Colonic mucosa (tissue), 4 donors: ENCODE data around the gene HAO1. TPM values are rescaled to one million over a fixed set of nuclear protein-coding genes. Genes with fewer than 3 reads are reported as not detected.

Experiments used
- DNase-seq: peaks from one replicate; pipeline ENCODE4 v3.0.0-alpha.2; 2020
- H3K27ac ChIP-seq: fragments of 200-600 bp; one replicate; pipeline ENCODE4 v1.8.0; 2021
- H3K27me3 ChIP-seq: fragments of 200-600 bp; one replicate; pipeline ENCODE4 v1.8.0; 2021
- H3K36me3 ChIP-seq: fragments of 200-600 bp; one replicate; pipeline ENCODE4 v1.8.0; 2021
- H3K4me1 ChIP-seq: fragments of 200-600 bp; one replicate; pipeline ENCODE4 v1.8.0; 2021; ENCODE audit warnings: mild to moderate bottlenecking
- H3K4me3 ChIP-seq: fragments of 200-600 bp; one replicate; pipeline ENCODE4 v1.8.0; 2021
- H3K9ac ChIP-seq, 2 donors: one replicate each; pipeline ENCODE4 v1.7.0; 2013; ENCODE audit warnings: control low read depth in 2 of 2, low read depth in 2 of 2, low read length in 2 of 2
- H3K9me3 ChIP-seq: fragments of 200-600 bp; one replicate; pipeline ENCODE4 v1.8.0; 2021
- intact Hi-C: fragments of 100-400 bp; cut with DNase I; formaldehyde crosslinking; loops from one replicate; pipeline ENCODE4 v1.14.1; 2022
- total RNA-seq, 2 donors: library from RNA; stranded (reverse); fragmentation: NEBNext Ultra II Directional in 1 of 2; extraction: Animal tissue kit (Norgen Biotek cat#: 25700) in 1 of 2; gene quantifications; one replicate each; pipeline ENCODE4 v1.2.1, GENCODE V29; 2021
- TF ChIP-seq, protein P1 (sequence below): fragments of 200-600 bp; IDR thresholded peaks from one replicate; pipeline ENCODE4 v1.8.0; 2022; ENCODE audit warnings: antibody characterized with exemption, mild to moderate bottlenecking
- donor health status: healthy.
- donor health status: DM: no; HTN: no; CAD: no.
- donor health status: DM: no; HTN: no; CAD: no.

The HAO1 gene
- total RNA-seq, 2 donors from 2014 or later = not detected

- Histone ChIP-seq H3K9ac (no peak overlapping the region), H3K4me1 (no peaks in the 10 kb centered on the region), H3K9me3 (no peaks in the 10 kb centered on the region), H3K4me3 (no peak overlapping the region), H3K27me3 (no peaks in the 10 kb centered on the region), H3K36me3 (no peaks in the 10 kb centered on the region), H3K27ac (no peak overlapping the region)
- intact Hi-C loops = no loop called here
- no peak for DNase-seq
- TF ChIP-seq, protein P1, sequence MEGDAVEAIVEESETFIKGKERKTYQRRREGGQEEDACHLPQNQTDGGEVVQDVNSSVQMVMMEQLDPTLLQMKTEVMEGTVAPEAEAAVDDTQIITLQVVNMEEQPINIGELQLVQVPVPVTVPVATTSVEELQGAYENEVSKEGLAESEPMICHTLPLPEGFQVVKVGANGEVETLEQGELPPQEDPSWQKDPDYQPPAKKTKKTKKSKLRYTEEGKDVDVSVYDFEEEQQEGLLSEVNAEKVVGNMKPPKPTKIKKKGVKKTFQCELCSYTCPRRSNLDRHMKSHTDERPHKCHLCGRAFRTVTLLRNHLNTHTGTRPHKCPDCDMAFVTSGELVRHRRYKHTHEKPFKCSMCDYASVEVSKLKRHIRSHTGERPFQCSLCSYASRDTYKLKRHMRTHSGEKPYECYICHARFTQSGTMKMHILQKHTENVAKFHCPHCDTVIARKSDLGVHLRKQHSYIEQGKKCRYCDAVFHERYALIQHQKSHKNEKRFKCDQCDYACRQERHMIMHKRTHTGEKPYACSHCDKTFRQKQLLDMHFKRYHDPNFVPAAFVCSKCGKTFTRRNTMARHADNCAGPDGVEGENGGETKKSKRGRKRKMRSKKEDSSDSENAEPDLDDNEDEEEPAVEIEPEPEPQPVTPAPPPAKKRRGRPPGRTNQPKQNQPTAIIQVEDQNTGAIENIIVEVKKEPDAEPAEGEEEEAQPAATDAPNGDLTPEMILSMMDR = no peak
Observed at GRCh38 chr20:7897781-7898364, 42.4 kb downstream of the HAO1 start.

- Histone ChIP-seq H3K27me3 (no peaks in the 10 kb centered on the region), H3K27ac (no peak overlapping the region), H3K36me3 (no peaks in the 10 kb centered on the region), H3K9ac (no peak overlapping the region), H3K9me3 (no peaks in the 10 kb centered on the region), H3K4me3 (no peak overlapping the region), H3K4me1 (no peaks in the 10 kb centered on the region)
- TF ChIP-seq, protein P1 = no peak
- intact Hi-C loops = no loop called here
- no peak for DNase-seq
Observed at GRCh38 chr20:7893014-7893730, 47.1 kb downstream of the HAO1 start.

- Histone ChIP-seq H3K4me1 (no peaks in the 10 kb centered on the region), H3K27me3 (no peaks in the 10 kb centered on the region), H3K4me3 (no peak overlapping the region), H3K27ac (no peak overlapping the region), H3K36me3 (no peaks in the 10 kb centered on the region), H3K9ac (no peak overlapping the region), H3K9me3 (no peaks in the 10 kb centered on the region)
- TF ChIP-seq, protein P1 = no peak
- DNase-seq = no peak
- intact Hi-C loops = no loop called here
Observed at GRCh38 chr20:7891705-7892104, 48.6 kb downstream of the HAO1 start.

DNA sequence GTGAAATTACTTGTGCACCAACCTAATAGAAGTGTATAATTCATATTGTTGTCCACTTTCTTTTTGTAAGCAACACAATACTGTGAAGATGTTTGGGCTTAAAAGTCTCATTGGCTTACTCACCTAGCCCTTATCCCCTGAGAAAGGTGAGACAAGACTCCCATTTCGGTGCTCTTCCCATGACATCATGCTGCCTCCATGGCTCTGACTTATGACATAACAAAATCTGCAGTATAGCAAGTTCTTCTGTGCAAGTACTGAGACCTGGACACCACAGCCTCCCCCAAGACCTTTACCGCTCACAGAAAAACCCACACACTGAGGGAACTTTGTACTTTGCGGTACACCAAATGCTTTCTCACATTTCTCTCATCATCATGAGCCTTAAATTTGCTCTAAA is 50.5 kb downstream of the HAO1 start:
- Histone ChIP-seq H3K27ac (no peak overlapping the region), H3K36me3 (no peaks in the 10 kb centered on the region), H3K4me3 (no peak overlapping the region), H3K4me1 (no peaks in the 10 kb centered on the region), H3K9me3 (no peaks in the 10 kb centered on the region), H3K9ac (no peak overlapping the region), H3K27me3 (no peaks in the 10 kb centered on the region)
- TF ChIP-seq, protein P1 = no peak
- intact Hi-C loops = no loop called here
- DNase-seq = no peak

- H3K9me3 ChIP-seq = no peaks in the 10 kb centered on the region
- TF ChIP-seq, protein P1 = no peak
- DNase-seq = no peak
- no peak overlapping the region for H3K27ac ChIP-seq
- H3K4me1 ChIP-seq = no peaks in the 10 kb centered on the region
- H3K36me3 ChIP-seq = no peaks in the 10 kb centered on the region
- no peaks in the 10 kb centered on the region for H3K27me3 ChIP-seq
- H3K4me3 ChIP-seq = no peak overlapping the region
- no peak overlapping the region for H3K9ac ChIP-seq
- intact Hi-C loops = no loop called here
Observed at GRCh38 chr20:7883741-7884140, 56.5 kb downstream of the HAO1 start.
